ENCODE measurements around the gene PROX2. TPM values are rescaled to one million over a fixed set of nuclear protein-coding genes. Genes with fewer than 3 reads are reported as not detected.

Gene PROX2
- total RNA-seq, result not detected in 2 replicates
- long read RNA-seq, result 0 reads

DNA sequence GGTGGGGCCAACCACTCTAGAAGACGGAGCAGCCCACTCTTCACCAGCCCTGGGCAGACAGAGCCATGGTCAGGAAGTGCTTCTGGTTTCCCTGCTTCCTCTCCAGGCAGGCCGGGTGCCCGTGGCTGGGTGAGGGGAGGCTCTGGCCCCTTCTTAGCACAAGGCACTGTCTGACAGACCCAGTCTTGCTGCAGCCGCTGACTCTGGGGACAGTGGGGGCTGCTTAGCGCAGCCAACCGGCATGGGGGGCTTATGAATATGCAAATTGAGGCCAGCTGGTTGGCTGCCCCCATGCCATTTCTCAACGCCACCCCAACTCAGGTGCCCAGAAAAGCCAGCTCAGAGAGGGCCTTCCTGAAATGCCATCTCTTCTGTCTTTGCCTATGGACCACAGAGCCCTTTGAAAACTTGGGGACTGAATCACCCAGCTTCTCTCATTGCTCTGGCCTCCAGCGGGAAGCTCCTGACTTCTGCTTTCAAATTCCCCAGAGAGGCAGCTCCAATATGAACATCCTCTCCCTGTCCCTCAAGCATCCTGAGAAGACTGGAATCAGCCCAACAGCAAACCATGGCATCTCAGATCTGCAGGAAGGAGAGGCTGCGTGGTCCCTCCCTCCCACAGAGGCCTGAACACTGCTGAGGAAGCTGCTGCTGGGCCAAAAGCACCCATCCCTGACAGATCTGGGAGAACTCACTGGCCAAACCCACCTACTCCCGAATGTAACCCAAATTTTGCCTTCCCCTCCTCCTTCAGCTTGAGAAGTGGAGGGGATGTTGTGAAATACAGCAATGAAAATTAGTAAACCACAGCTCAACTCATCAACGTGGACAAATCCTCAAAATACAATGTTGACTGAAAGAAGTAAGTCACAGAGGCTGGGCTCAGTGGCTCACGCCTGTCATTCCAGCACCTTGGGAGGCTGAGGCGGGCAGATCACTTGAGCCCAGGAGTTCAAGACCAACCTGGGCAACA, at the start of gene PROX2:
PROX2 (minus strand) TSS at position 205 of the 973 bp plus-strand sequence. CDS start 12,311 bp downstream, outside the sequence.
- Mint-ChIP-seq H3K27ac (ENCODE audit: unreplicated experiment) (no peak within 1 kb of the TSS), H3K4me3 (no peak within 1 kb of the TSS), H3K9me3 (no peaks in the 10 kb centered on the region), H3K36me3 (ENCODE audit: low read depth) (no peaks in the 10 kb centered on the region), H3K27me3 (ENCODE audit: low read depth) (no peaks in the 10 kb centered on the region), H3K4me1 (peaks cover 6% of the 10 kb centered on the region)
- no peak for DNase-seq (ENCODE audit: low read depth, low spot score)
- TF ChIP-seq, protein P1, sequence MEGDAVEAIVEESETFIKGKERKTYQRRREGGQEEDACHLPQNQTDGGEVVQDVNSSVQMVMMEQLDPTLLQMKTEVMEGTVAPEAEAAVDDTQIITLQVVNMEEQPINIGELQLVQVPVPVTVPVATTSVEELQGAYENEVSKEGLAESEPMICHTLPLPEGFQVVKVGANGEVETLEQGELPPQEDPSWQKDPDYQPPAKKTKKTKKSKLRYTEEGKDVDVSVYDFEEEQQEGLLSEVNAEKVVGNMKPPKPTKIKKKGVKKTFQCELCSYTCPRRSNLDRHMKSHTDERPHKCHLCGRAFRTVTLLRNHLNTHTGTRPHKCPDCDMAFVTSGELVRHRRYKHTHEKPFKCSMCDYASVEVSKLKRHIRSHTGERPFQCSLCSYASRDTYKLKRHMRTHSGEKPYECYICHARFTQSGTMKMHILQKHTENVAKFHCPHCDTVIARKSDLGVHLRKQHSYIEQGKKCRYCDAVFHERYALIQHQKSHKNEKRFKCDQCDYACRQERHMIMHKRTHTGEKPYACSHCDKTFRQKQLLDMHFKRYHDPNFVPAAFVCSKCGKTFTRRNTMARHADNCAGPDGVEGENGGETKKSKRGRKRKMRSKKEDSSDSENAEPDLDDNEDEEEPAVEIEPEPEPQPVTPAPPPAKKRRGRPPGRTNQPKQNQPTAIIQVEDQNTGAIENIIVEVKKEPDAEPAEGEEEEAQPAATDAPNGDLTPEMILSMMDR (conservative IDR thresholded peaks at IDR 0.05), result no peak

DNA sequence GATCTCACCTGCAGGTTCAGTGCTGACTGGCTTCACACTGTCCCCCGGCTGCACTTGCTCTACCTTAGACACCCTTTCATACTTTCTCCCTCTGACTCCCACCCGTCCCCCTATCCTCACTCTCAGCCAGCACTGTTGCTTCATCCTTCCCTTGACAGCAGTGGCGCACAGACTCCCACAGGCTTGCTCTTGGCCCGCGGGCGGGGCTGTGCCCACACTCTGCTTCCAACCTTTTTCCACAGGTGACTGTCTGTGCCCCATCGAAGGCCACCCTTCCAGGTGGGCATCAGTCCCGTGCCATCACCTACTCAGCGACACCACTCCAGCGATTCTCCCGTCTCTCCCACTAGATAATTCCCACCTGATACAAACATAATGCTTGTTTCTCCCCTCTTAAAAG, 48.1 kb upstream of the PROX2 start:
- H3K4me1 Mint-ChIP-seq, result peaks cover 6% of the 10 kb centered on the region
- no peak for DNase-seq (ENCODE audit: low read depth, low spot score)
- TF ChIP-seq, protein P1 (conservative IDR thresholded peaks at IDR 0.05), result no peak
- no peaks in the 10 kb centered on the region for H3K36me3 Mint-ChIP-seq (ENCODE audit: low read depth)
- H3K9me3 Mint-ChIP-seq, result no peaks in the 10 kb centered on the region
- H3K27ac Mint-ChIP-seq (ENCODE audit: unreplicated experiment), result no peak overlapping the region
- H3K4me3 Mint-ChIP-seq, result peak overlapping the region; percentile 4
- peaks cover 33% of the 10 kb centered on the region for H3K27me3 Mint-ChIP-seq (ENCODE audit: low read depth)

DNA sequence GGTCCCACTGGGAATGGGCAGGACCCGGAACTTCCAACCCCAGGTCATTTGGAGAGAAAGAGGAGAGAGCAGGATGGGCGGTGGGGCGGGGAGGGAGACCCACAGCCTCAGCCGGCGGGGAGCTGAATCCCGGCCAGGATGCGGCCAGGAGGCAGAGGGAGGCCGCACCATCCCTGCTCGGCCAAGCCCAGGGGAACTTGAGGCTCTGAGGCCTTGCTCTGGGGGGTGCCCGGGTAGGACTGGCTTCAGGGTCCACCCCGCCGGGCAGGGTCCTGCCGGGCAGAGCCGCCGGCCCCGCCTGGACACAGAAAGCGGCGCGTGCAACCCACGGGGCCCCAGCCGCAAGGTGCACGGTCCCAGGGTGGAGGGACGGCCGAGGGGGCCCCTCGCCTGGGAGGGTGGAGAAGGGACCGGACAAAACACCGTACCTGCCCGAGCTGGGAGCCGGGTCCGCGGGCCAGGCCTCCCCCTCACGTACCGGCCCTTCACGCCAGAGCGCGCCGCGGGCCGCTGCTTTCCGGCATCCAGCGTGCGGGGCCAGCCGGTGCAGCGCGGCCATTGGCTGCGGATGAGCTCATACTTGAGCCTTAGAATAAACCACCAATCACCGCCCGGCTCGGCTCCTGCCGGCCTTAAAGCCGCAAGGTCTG, 46.9 kb upstream of the PROX2 start, which contains the start of gene RPS6KL1:
RPS6KL1 (minus strand) TSS at position 509 of the 650 bp plus-strand sequence. CDS start 1,719 bp downstream, outside the sequence.
- H3K9me3 Mint-ChIP-seq, result no peaks in the 10 kb centered on the region
- H3K4me3 Mint-ChIP-seq, result peak within 1 kb of the TSS; percentile 87
- TF ChIP-seq, protein P1 (conservative IDR thresholded peaks at IDR 0.05), result no peak
- H3K4me1 Mint-ChIP-seq, result peaks cover 6% of the 10 kb centered on the region
- peaks cover 33% of the 10 kb centered on the region for H3K27me3 Mint-ChIP-seq (ENCODE audit: low read depth)
- no peaks in the 10 kb centered on the region for H3K36me3 Mint-ChIP-seq (ENCODE audit: low read depth)
- H3K27ac Mint-ChIP-seq (ENCODE audit: unreplicated experiment), result peak within 1 kb of the TSS; percentile 90
- peak; percentile 77 for DNase-seq (ENCODE audit: low read depth, low spot score)

GRCh38 chr14:74921987-74922751, 46.2 kb upstream of the PROX2 start:
- no peak for DNase-seq (ENCODE audit: low read depth, low spot score)
- Mint-ChIP-seq H3K4me3 (peak overlapping the region; percentile 87), H3K27ac (ENCODE audit: unreplicated experiment) (peak overlapping the region; percentile 90), H3K9me3 (no peaks in the 10 kb centered on the region), H3K36me3 (ENCODE audit: low read depth) (no peaks in the 10 kb centered on the region), H3K4me1 (peaks cover 10% of the 10 kb centered on the region), H3K27me3 (ENCODE audit: low read depth) (peaks cover 27% of the 10 kb centered on the region)
- TF ChIP-seq, protein P1 (conservative IDR thresholded peaks at IDR 0.05), result no peak

DNA sequence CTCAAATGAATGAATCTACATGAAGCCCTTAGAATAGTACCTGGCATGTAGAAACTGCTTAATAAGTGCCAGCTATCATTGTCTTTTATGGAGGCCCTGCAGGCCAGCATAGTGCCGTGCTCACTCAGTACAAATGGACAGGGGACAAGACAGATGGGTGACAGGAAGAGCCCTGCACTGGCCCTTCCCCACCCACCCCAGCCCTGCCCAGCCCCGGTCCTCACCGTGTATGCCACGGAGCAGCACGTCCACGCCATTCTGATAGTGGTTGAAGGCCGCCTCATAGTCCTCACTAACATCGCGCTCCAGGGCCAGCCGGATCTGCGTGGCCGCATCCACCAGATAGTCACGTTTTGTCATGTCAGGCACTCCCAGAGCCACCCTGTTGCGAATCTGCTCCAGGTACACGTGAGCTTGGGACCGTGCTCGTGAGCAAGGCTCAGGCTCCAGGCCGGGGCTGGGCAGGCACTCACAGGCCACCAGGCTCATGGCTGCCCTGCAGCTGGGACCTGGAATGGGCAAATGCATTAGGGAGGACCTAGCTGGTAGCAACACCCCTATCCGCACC, 45.2 kb upstream of the PROX2 start:
- TF ChIP-seq, protein P1 (conservative IDR thresholded peaks at IDR 0.05), result no peak
- no peak overlapping the region for H3K27ac Mint-ChIP-seq (ENCODE audit: unreplicated experiment)
- H3K36me3 Mint-ChIP-seq (ENCODE audit: low read depth), result no peaks in the 10 kb centered on the region
- H3K4me3 Mint-ChIP-seq, result no peak overlapping the region
- peaks cover 10% of the 10 kb centered on the region for H3K4me1 Mint-ChIP-seq
- H3K27me3 Mint-ChIP-seq (ENCODE audit: low read depth), result peaks cover 17% of the 10 kb centered on the region
- DNase-seq (ENCODE audit: low read depth, low spot score), result no peak
- H3K9me3 Mint-ChIP-seq, result no peaks in the 10 kb centered on the region

Data from neural crest cell (in vitro differentiated cells).